Loucy (cell line): Measurements from ENCODE around the gene TIMP2.

ENCODE experiments used
- EZH2phosphoT487 ChIP-seq: fragments of 200-600 bp; IDR thresholded peaks from 2 replicates; pipeline ENCODE4 v1.6.1; 2018; ENCODE audit warnings: antibody characterized with exemption, mild to moderate bottlenecking, moderate library complexity, borderline replicate concordance
- TF ChIP-seq, protein P1 (sequence below): fragments of 200-600 bp; sonication (generic); conservative IDR thresholded peaks from 2 replicates; pipeline ENCODE4 v1.5.1; 2014; ENCODE audit warnings: mild to moderate bottlenecking, antibody characterized with exemption, low read length

DNA sequence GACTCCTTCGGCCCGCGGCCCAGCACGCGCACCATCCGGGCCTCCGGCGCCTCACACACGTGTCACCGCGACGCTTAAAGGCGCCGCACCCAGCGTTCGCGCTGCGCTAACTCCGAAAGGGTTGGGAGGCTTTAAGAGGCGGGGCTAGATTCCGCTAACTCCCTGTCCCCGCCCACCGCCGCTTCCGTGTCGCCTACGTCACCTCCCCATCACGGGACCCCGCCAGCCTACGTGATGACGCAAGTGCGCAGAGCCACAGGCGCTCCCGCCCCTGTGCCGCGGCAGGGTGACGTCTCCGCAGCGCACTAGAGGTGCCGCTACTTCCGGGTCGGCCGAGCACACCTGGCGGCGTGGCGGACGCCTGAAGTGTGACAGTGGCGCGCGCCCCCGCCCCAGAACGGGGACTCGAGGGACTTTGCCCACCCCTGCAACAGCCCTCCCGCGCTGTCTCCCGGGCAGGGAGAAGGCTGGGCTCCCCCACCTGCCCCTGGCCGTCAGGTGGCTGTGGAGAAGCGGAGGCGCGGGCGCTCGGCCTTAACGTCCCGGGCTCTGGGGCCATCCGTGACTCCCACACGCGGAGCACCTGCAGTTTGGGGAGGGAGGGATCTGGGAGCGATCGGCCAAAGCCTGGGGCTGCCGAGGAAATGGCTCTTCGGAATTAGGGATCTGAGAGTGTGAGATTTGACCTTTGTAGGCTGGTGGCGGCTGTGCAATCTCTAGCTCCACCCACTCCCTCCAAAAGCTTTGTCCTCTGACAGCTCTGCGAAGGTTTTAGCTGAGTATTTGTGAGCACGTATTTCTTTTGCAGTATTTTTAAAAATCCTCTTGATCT, 84.2 kb downstream of the TIMP2 start, which contains the start of gene USP36:
- TF ChIP-seq, protein P1, sequence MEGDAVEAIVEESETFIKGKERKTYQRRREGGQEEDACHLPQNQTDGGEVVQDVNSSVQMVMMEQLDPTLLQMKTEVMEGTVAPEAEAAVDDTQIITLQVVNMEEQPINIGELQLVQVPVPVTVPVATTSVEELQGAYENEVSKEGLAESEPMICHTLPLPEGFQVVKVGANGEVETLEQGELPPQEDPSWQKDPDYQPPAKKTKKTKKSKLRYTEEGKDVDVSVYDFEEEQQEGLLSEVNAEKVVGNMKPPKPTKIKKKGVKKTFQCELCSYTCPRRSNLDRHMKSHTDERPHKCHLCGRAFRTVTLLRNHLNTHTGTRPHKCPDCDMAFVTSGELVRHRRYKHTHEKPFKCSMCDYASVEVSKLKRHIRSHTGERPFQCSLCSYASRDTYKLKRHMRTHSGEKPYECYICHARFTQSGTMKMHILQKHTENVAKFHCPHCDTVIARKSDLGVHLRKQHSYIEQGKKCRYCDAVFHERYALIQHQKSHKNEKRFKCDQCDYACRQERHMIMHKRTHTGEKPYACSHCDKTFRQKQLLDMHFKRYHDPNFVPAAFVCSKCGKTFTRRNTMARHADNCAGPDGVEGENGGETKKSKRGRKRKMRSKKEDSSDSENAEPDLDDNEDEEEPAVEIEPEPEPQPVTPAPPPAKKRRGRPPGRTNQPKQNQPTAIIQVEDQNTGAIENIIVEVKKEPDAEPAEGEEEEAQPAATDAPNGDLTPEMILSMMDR, result no peak
- no peak for TF ChIP-seq EZH2phosphoT487
